NT2/D1 (cell line): Measurements from ENCODE around the gene ATP9A.

Source experiments
- DNase-seq: peaks from one replicate; pipeline ENCODE4 v3.0.0-alpha.2; 2011; ENCODE audit warnings: low read depth, low spot score
- H3K27me3 ChIP-seq: 2 replicates; pipeline ENCODE4 v1.6.0; 2011; ENCODE audit warnings: mild to moderate bottlenecking; ENCODE audit not compliant: insufficient read length, insufficient read depth
- H3K36me3 ChIP-seq: 2 replicates; pipeline ENCODE4 v1.6.1; 2011; ENCODE audit warnings: mild to moderate bottlenecking, low read length, mixed read lengths; ENCODE audit not compliant: insufficient read depth, insufficient read length
- H3K4me1 ChIP-seq: 2 replicates; pipeline ENCODE4 v1.5.1; 2011; ENCODE audit not compliant: insufficient read depth, insufficient read length
- H3K4me3 ChIP-seq: 2 replicates; pipeline ENCODE4 v1.5.1; 2011; ENCODE audit warnings: low read depth; ENCODE audit not compliant: insufficient read length
- H3K9ac ChIP-seq: 2 replicates; pipeline ENCODE4 v1.6.0; 2011; ENCODE audit warnings: low read depth; ENCODE audit not compliant: insufficient read length
- H3K9me3 ChIP-seq: 2 replicates; pipeline ENCODE4 v1.5.1; 2011; ENCODE audit warnings: mild to moderate bottlenecking, low read length; ENCODE audit not compliant: insufficient read depth
- SUZ12 ChIP-seq: IDR thresholded peaks from 2 replicates; pipeline ENCODE4 v1.6.1; 2011; ENCODE audit not compliant: insufficient read length, insufficient read depth; ENCODE audit errors: extremely low read depth
- YY1 ChIP-seq: IDR thresholded peaks from 2 replicates; pipeline ENCODE4 v1.6.1; 2011; ENCODE audit not compliant: insufficient read length, insufficient read depth
- ZNF274 ChIP-seq: IDR thresholded peaks from 2 replicates; pipeline ENCODE4 v1.6.1; 2011; ENCODE audit warnings: mild to moderate bottlenecking, low read depth, low read length

The ATP9A gene

GRCh38 chr20:51715163-51715855 is 52.9 kb downstream of the ATP9A start:
- H3K4me1 ChIP-seq, result no peaks in the 10 kb centered on the region
- TF ChIP-seq YY1 (no peak), ZNF274 (no peak), SUZ12 (no peak)

DNA sequence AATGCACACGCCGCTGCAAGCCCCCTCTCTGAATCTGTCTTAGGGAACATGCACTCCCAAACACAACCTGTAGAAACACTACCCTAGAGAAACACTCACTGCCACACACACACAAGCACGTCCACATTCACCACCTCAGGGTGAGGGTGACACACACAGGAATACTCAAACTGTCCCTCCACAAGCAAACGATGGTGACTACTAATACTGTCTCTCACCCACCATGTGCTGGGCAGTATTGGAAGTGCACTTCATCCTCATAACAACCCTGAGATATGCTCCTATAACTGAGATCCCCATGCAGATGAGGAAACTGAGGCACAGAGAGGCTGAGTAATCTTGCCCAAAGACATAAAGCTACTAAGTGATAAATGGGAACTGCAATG is 55.0 kb downstream of the ATP9A start:
- TF ChIP-seq ZNF274 (no peak), YY1 (no peak), SUZ12 (no peak)
- H3K9ac ChIP-seq, result no peak overlapping the region
- H3K36me3 ChIP-seq, result no peaks in the 10 kb centered on the region
- no peak for DNase-seq
- no peaks in the 10 kb centered on the region for H3K4me1 ChIP-seq
- H3K27me3 ChIP-seq, result no peaks in the 10 kb centered on the region
- no peak overlapping the region for H3K4me3 ChIP-seq
- no peaks in the 10 kb centered on the region for H3K9me3 ChIP-seq

More at GRCh38 chr20:51715163-51715855, 52.9 kb downstream of the ATP9A start:
- Histone ChIP-seq H3K9me3 (no peaks in the 10 kb centered on the region), H3K27me3 (no peaks in the 10 kb centered on the region), H3K4me3 (no peak overlapping the region), H3K36me3 (no peaks in the 10 kb centered on the region), H3K9ac (peak overlapping the region; percentile 34)
- no peak for DNase-seq

DNA sequence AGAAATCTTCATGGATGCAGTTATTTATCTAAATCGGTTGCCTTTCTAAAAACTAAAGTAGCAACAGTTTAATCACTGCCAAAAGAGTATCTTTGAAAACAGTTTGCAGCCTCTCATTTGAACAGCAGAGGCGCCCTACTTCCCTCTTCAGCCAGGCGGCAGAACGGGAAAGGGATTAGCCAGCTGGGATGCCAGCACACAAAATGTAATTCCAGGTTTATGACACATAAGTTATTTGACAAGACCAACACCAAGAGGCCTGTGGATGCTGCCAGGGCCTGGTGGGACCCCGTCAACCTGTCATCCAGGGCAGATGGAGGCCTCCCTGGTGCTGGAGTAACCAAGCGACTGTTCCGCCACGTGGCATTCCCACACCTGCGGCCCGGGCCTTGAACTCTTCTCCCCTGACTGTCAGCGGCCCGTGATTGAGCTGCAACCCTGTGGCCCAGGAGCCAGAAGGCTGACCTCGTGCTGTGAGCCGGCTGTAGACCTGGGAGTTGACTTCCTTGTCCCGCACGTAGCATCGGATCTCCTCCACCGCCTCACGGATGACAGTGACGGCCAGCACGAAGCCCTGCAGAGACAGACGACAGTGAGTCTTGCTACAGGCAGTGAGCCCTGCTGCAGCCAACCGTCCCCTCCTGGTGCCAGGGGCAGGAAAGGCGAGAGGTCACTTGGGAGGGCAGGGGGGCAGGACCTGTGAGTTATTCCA is 55.5 kb downstream of the ATP9A start:
- H3K4me1 ChIP-seq, result no peaks in the 10 kb centered on the region
- TF ChIP-seq YY1, result no peak
- TF ChIP-seq ZNF274, result no peak
- no peak for TF ChIP-seq SUZ12

DNA sequence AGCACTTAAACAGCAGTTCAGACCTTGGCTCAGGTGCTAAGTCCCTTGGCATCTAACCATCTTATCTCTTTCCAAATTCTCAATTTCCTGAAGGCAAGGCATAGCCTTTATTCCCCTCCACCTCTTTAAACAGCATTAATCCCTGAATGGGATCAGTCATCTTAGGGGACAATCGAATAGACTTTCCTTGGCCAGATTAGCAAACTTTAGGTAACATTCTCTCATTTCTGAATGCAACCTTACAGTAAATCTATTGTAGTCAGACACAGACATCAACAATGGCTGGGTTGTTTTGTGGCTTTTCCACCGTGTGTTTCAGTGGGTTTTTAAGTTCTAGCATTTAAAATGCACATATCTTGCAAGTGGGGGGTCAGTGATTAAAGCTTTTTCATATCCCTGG is 56.8 kb downstream of the ATP9A start:
- no peak overlapping the region for H3K9ac ChIP-seq
- no peak overlapping the region for H3K4me3 ChIP-seq
- no peak for DNase-seq
- no peaks in the 10 kb centered on the region for H3K9me3 ChIP-seq
- TF ChIP-seq YY1, result no peak
- TF ChIP-seq ZNF274, result no peak
- no peak for TF ChIP-seq SUZ12
- H3K4me1 ChIP-seq, result no peaks in the 10 kb centered on the region
- H3K27me3 ChIP-seq, result no peaks in the 10 kb centered on the region
- no peaks in the 10 kb centered on the region for H3K36me3 ChIP-seq

More for the DNA sequence above, 55.5 kb downstream of the ATP9A start:
- H3K36me3 ChIP-seq, result no peaks in the 10 kb centered on the region
- no peak overlapping the region for H3K4me3 ChIP-seq
- no peak overlapping the region for H3K9ac ChIP-seq
- DNase-seq, result no peak
- no peaks in the 10 kb centered on the region for H3K27me3 ChIP-seq
- no peaks in the 10 kb centered on the region for H3K9me3 ChIP-seq

GRCh38 chr20:51710361-51710894 is 57.8 kb downstream of the ATP9A start:
- H3K9me3 ChIP-seq, result no peaks in the 10 kb centered on the region
- no peak overlapping the region for H3K4me3 ChIP-seq
- no peaks in the 10 kb centered on the region for H3K27me3 ChIP-seq
- no peaks in the 10 kb centered on the region for H3K36me3 ChIP-seq
- DNase-seq, result no peak
- no peaks in the 10 kb centered on the region for H3K4me1 ChIP-seq
- TF ChIP-seq YY1 (no peak), ZNF274 (no peak), SUZ12 (no peak)
- H3K9ac ChIP-seq, result no peak overlapping the region

GRCh38 chr20:51705400-51705799 is 62.8 kb downstream of the ATP9A start:
- no peaks in the 10 kb centered on the region for H3K27me3 ChIP-seq
- H3K9ac ChIP-seq, result no peak overlapping the region
- TF ChIP-seq SUZ12 (no peak), ZNF274 (no peak), YY1 (no peak)
- no peak for DNase-seq
- peaks cover 3% of the 10 kb centered on the region for H3K4me1 ChIP-seq
- no peaks in the 10 kb centered on the region for H3K36me3 ChIP-seq
- no peaks in the 10 kb centered on the region for H3K9me3 ChIP-seq
- H3K4me3 ChIP-seq, result no peak overlapping the region
